ENCODE results near the gene ACAP1.
A peak's percentile ranks its signal among the peaks of the same experiment; 100 is the strongest.
"Not testable (repeated sequence)": the region's sequence is repeated elsewhere in the genome, so short reads cannot be mapped to it uniquely, and the experiment has no call there.

The ACAP1 gene

GRCh38 chr17:7329374-7329996 lies 6.8 kb upstream of the ACAP1 start:
- peak; percentile 95 to 98 (median 96) for DNase-seq

- peak; percentile 46 to 89 (median 86) for DNase-seq
Measured at GRCh38 chr17:7329997-7330637, 6.2 kb upstream of the ACAP1 start.

GRCh38 chr17:7330638-7331015 lies 5.7 kb upstream of the ACAP1 start:
- DNase-seq: no peak

DNA sequence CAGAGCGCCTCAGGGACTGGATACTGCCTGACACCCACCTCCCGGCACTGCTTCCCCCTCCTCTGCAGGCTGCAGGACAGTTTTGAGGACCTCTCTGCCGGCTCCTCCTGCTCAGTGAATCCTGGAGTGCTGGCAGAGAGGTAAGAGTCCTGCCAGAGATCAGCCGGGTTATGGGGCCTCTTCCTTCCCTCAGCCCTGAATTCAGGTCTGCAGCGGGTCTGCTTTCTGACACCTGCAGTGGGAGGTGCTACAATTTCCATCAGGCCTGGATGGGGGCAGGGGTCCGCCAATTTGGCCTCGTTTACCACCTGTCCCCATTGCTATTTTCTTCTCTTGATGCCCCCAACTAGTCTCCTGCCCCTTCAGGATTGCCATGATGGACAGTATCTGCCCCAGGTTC lies 4.2 kb upstream of the ACAP1 start:
- no peak for DNase-seq

DNA sequence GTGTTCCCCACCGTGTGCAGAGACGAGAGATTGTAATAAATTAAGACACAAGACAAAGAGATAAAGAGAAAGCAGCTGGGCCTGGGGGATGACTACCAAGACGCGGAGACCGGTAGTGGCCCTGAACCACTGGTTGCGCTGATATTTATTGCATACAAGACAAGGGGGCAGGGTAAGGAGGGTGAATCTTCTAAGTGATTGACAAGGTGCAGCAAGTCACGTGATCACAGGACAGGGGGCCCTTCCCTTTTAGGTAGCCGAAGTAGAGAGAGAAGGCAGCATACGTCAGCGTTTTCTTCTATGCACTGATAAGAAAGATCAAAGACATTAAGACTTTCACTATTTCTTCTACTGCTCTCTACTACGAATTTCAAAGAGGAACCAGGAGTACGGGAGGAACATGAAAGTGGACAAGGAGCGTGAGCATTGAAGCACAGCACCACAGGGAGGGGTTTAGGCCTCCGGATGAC lies 3.7 kb upstream of the ACAP1 start:
- not testable (repeated sequence) for DNase-seq

DNA sequence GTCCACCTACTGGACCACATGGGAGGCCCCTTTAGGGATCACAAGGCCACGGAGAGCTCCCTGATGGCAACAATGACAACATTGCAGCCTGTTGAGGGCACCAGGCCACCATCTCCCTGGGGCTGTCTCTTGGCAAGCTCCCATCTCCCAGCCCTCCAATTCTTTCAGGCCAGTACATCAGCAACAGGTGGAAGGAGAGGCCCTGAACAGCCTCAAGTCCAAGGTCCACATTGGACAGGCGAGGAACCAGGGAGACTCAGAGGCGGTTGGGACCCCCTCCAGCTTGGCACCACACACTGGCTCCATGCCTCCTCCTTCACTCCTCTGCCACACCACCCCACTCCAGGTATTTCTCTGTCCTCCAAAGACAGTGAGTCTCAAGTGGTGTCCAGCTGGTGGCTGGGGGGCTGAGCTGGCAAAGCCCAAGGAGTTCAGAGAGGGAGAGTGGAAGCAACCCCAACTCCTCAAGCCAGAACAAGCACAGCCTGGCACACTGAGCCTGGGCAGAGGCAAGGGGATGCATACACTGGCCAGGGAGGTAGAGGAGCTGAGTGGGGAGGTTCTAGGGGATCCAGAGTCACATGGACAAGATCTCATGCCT lies 1.3 kb upstream of the ACAP1 start:
- DNase-seq: no peak

DNA sequence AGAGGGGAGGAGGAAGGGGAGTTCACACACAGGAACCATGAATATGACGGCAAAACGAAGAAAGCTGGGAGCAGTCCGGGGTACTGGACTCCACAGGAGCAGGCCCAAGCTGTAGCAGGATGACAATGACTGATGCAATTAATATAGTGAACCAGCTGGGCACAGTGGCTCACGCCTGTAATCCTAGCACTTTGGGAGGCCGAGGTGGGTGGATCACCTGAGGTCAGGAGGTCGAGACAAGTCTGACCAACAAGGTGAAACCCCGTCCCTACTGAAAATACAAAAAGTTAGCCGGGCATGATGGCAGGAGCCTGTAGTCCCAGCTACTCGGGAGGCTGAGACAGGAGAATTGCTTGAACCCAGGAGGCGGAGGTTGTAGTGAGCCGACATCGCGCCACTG lies 564 bp upstream of the ACAP1 start:
- DNase-seq: not testable (repeated sequence)

DNA sequence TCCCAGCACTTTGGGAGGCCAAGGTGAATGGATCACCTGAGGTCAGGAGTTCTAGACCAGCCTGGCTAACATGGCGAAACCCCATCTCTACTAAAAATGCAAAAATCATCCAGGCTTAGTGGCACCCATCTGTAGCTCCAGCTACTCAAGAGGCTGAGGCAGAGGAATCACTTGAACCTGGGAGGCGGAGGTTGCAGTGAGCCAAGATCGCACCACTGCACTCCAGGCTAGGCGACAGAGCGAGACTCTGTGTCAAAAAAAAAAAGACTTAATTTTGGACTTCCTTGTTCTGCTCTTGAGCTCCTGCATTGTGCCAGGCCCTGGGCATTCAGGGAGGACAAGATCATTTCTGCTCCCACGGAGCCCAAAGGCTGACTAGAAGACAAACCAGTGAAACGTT lies 1.3 kb downstream of the ACAP1 start:
- not testable (repeated sequence) for DNase-seq

- no peak for DNase-seq
Measured at GRCh38 chr17:7340179-7340578, 3.9 kb downstream of the ACAP1 start.

DNA sequence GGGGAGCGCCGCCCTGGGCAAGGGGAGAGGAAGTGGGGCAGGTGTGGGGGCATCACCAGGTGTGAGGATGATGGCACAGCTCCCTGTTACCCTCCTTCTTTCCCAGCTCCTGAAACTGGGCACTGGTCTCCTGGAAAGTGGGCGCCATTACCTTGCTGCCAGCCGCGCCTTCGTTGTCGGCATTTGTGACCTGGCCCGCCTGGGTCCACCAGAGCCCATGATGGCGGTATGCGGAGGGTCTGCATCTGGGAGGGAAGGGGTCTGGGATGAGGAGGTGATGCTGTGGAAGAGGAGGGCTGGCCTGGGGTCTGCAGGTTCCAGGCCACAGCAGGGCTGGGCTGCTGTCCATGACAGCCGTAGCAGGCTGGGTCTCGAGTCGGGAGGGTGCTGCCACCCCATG lies 5.5 kb downstream of the ACAP1 start:
- no peak for DNase-seq

DNA sequence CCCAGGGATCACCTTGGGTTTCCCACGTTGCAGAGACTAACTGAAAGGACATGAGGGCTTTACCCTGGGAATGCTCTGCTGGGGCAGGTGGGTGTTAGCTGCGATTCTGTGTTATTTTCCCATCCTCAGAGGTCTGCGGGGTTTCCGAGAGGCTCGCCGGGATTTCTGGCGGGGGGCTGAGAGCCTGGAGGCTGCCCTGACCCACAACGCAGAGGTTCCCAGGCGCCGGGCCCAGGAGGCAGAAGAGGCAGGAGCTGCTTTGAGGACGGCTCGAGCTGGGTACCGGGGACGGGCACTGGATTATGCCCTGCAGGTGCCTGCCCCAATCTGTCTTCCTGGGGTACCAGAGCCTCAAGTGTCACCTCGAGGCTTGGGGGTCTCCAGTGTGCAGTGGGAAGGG lies 6.9 kb downstream of the ACAP1 start:
- no peak for DNase-seq

- no peak for DNase-seq
Measured at GRCh38 chr17:7346761-7347614, 10.7 kb downstream of the ACAP1 start.

DNA sequence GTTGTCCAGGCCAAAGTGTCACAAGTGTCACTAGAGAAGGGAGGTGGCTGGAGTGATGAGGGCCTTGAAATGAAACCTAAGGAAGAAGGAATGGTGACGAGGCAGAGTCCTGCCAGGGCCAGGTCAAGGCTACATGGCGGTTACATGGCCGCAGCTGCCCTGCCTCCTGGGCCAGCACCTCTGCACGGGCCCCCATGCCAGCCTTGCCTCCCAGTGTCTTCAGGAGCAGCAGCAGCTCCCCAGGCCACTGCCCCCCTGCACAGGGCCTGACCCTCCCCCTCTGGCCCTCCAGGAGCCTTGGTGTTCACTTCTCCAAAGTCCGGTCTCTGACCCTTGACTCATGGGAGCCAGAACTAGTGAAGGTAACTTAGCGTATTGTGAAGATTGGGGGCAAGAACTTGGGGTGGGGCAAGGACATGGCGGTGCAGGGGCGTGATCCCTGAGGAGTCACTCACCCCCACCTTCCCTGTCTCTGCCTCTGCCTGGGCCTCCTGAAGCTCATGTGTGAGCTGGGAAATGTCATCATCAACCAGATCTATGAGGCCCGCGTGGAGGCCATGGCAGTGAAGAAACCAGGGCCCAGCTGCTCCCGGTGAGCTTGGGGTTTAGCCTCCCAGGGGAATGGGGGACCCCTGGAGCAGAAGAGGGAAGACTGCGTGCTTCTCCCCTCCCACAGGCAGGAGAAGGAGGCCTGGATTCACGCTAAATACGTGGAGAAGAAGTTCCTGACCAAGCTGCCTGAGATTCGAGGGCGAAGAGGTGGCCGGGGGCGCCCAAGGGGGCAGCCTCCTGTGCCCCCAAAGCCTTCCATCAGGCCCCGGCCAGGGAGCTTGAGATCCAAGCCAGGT lies 11.5 kb downstream of the ACAP1 start:
- DNase-seq: no peak

GRCh38 chr17:7348478-7349242 lies 12.3 kb downstream of the ACAP1 start:
- DNase-seq: no peak

GRCh38 chr17:7351665-7352502 lies 15.6 kb downstream of the ACAP1 start, which contains the start of gene KCTD11:
Gene KCTD11 (plus strand): TSS chr17:7352162.
- peak; percentile 33 to 71 (median 57) for DNase-seq

GRCh38 chr17:7352503-7352889 lies 16.2 kb downstream of the ACAP1 start:
- no peak for DNase-seq

GRCh38 chr17:7352910-7353635 lies 16.7 kb downstream of the ACAP1 start:
- no peak for DNase-seq

DNA sequence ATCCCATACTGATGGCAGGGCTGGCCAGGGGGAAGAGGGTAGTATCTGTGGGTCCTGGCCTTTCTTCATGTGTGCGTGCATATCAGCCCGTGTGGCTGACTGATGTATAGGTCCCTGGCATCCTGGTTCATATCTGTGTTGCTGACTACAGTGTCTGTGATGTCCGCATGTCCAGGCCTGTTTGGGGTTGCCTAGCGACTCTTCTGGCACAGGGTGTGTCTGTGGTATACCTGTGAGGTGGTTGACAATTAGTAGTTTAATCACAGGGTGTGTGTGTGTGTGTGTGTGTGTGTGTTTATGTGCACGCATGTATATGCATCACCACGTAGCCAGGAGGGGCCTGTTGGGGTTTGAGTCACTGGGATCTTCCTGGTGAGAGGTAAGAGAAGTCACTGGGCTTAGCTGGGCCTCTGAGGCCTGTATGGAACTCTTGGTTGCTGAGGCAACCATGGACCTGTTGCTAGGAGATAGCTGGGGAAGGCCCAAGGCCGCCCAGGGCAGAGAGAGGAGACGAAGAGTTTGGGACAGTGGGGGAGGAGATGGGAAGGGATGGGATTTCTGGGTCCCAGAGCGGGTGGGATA lies 18.0 kb downstream of the ACAP1 start:
- peak in 2 of 3 experiments; percentile 39 to 64 for DNase-seq

- DNase-seq: peak in 1 of 3 experiments; percentile 2
Measured at GRCh38 chr17:7355053-7355452, 18.7 kb downstream of the ACAP1 start, which contains the start of gene TMEM95. Gene TMEM95 (plus strand): TSS chr17:7355156. CDS start chr17:7355205, 49 bp downstream.
